ENCODE measurements around the gene MACIR. TPM values are rescaled to one million over a fixed set of nuclear protein-coding genes. Genes with fewer than 3 reads are reported as not detected.

Gene MACIR
- total RNA-seq, 1 donor from 2014 or later: 11.9 TPM

DNA sequence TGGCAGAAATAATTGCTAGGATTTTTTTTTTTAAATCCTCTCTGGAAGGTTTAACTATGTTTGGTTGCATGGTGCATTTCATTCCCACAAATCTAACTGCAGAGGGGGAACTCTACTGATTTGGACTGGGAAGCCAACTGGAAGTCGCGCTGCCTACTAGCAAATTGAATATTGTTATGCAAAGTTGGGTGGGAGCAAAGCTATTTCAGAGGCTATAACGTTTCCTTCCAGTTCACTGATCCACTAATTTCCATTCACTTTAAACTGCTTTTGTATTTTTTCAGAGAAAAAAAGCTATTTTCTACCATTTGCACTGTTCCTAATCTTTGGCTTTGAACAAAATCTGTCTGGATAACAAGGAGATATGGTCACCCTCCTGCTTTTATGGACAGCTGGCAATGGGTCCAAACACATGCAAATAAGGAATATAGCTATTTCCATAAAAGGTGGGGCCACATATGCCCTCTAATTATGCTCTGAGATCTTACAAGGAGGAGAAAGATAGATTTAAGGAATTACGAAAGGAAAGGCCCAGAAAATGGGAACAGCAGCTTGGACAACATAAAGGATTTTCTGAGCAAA lies 40.1 kb downstream of the MACIR start:
- DNase-seq (ENCODE audit: low spot score): no peak
- H3K9me3 Mint-ChIP-seq: no peaks in the 10 kb centered on the region
- intact Hi-C loops (cut with micrococcal nuclease): no loop called here
- H3K36me3 Mint-ChIP-seq (ENCODE audit: low read depth): no peaks in the 10 kb centered on the region
- peaks cover 18% of the 10 kb centered on the region for H3K27me3 Mint-ChIP-seq (ENCODE audit: insufficient read depth)
- no peak overlapping the region for H3K27ac Mint-ChIP-seq
- H3K4me3 Mint-ChIP-seq: no peak overlapping the region
- H3K4me1 Mint-ChIP-seq (ENCODE audit: low read depth): no peaks in the 10 kb centered on the region

DNA sequence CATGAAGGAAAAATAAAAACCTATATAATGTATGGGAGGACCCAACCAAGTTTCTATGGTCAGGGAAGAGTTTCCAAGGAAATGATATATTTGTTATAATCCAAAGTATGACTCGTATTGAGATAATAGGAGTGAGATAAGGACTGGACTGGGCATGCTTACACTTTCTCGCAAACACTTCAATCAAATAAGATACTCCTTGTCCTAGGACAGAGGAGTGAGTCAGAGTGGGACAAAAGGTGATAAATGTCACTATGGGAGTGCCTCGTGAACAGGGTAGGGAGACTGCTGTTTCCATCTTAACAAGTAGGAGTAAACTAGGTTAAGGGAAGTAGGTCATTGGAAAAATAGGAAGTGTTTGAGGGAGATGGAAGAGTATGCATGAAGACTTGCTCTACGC lies 47.2 kb downstream of the MACIR start:
- H3K27ac Mint-ChIP-seq: no peak overlapping the region
- intact Hi-C loops (cut with micrococcal nuclease): no loop called here
- peaks cover 6% of the 10 kb centered on the region for H3K27me3 Mint-ChIP-seq (ENCODE audit: insufficient read depth)
- no peak overlapping the region for H3K4me3 Mint-ChIP-seq
- no peak for DNase-seq (ENCODE audit: low spot score)
- no peaks in the 10 kb centered on the region for H3K9me3 Mint-ChIP-seq
- H3K36me3 Mint-ChIP-seq (ENCODE audit: low read depth): no peaks in the 10 kb centered on the region
- H3K4me1 Mint-ChIP-seq (ENCODE audit: low read depth): no peaks in the 10 kb centered on the region

GRCh38 chr5:103307470-103307869 lies 48.9 kb downstream of the MACIR start:
- intact Hi-C loops (cut with micrococcal nuclease): no loop called here
- Mint-ChIP-seq H3K9me3 (no peaks in the 10 kb centered on the region), H3K27me3 (ENCODE audit: insufficient read depth) (peaks cover 11% of the 10 kb centered on the region), H3K36me3 (ENCODE audit: low read depth) (no peaks in the 10 kb centered on the region), H3K27ac (no peak overlapping the region), H3K4me3 (no peak overlapping the region), H3K4me1 (ENCODE audit: low read depth) (no peaks in the 10 kb centered on the region)
- DNase-seq (ENCODE audit: low spot score): no peak

- H3K9me3 Mint-ChIP-seq: no peaks in the 10 kb centered on the region
These were observed 50.2 kb downstream of the MACIR start for GRCh38 chr5:103308774-103309173.

DNA sequence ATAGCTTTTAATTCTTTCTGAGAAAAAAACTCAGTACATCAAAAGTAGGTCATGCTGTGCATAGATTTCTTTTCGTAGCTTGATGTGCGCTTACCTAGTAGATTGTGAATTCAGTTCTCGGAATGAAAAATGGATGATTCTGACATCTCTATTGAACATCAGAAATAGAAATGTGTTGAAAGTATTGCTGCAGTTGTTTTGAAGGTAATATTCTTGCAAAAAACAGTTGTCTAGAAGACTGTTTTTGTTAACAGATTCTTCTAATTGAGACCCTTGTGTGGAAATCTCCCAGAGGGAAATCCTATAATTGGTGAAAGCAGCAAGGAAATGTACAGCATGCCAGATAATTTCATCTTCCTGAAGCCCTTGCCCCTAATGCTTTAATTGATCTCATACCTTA lies 54.5 kb downstream of the MACIR start:
- H3K4me1 Mint-ChIP-seq (ENCODE audit: low read depth): no peaks in the 10 kb centered on the region
- intact Hi-C loops (cut with micrococcal nuclease): no loop called here
- no peak overlapping the region for H3K4me3 Mint-ChIP-seq
- H3K27me3 Mint-ChIP-seq (ENCODE audit: insufficient read depth): peaks cover 14% of the 10 kb centered on the region
- H3K36me3 Mint-ChIP-seq (ENCODE audit: low read depth): no peaks in the 10 kb centered on the region
- H3K27ac Mint-ChIP-seq: no peak overlapping the region
- DNase-seq (ENCODE audit: low spot score): no peak
- H3K9me3 Mint-ChIP-seq: no peaks in the 10 kb centered on the region

More at GRCh38 chr5:103308774-103309173, 50.2 kb downstream of the MACIR start:
- peaks cover 7% of the 10 kb centered on the region for H3K27me3 Mint-ChIP-seq (ENCODE audit: insufficient read depth)
- H3K4me1 Mint-ChIP-seq (ENCODE audit: low read depth): no peaks in the 10 kb centered on the region
- H3K27ac Mint-ChIP-seq: no peak overlapping the region
- DNase-seq (ENCODE audit: low spot score): no peak
- H3K36me3 Mint-ChIP-seq (ENCODE audit: low read depth): no peaks in the 10 kb centered on the region
- H3K4me3 Mint-ChIP-seq: no peak overlapping the region
- intact Hi-C loops (cut with micrococcal nuclease): no loop called here

DNA sequence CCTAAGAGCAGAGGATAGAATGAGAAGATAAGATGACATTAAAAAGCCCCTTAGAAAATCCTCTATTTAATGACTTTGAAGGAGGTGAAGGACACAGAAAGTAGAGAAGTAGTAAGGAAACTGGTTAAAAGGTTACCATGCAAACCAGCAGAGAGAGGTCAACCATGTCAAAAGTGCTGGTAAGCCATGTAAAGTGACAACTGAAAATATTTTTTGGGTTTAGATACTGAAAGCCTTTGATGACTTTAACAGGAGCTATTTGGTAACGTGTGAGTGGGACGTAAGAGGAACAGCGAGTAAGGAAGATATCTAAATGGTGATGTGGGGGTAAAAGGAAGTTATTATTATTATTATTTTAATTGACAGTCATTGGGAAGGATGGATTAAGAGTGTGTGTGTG lies 56.9 kb downstream of the MACIR start:
- intact Hi-C loops (cut with micrococcal nuclease): no loop called here

DNA sequence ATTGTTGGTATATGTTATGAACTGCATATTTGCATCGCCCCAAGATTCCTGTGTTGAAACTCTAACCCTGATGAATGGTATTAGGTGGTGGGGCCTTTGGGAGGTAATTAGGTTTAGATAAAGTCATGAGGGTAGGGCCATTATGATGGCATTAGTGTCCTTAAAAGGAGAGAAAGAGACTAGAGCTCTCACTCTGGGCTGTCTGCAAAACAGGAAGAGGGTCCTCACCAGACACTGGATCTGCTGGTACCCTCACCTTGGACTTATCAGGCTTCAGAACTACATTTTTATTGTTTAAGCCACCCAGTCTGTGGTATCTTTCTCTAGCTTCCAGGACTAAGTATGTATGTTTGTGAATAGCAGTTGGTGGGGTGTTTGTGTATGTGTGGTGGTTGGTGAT lies 68.9 kb downstream of the MACIR start:
- H3K36me3 Mint-ChIP-seq (ENCODE audit: low read depth): no peaks in the 10 kb centered on the region
- no peak for DNase-seq (ENCODE audit: low spot score)
- intact Hi-C loops (cut with micrococcal nuclease): no loop called here
- no peaks in the 10 kb centered on the region for H3K4me1 Mint-ChIP-seq (ENCODE audit: low read depth)
- no peak overlapping the region for H3K27ac Mint-ChIP-seq
- H3K4me3 Mint-ChIP-seq: no peak overlapping the region
- H3K9me3 Mint-ChIP-seq: no peaks in the 10 kb centered on the region
- peaks cover 21% of the 10 kb centered on the region for H3K27me3 Mint-ChIP-seq (ENCODE audit: insufficient read depth)

More for the DNA sequence above, 56.9 kb downstream of the MACIR start:
- no peak for DNase-seq (ENCODE audit: low spot score)
- Mint-ChIP-seq H3K4me1 (ENCODE audit: low read depth) (no peaks in the 10 kb centered on the region), H3K9me3 (no peaks in the 10 kb centered on the region), H3K27ac (no peak overlapping the region), H3K27me3 (ENCODE audit: insufficient read depth) (peaks cover 14% of the 10 kb centered on the region), H3K4me3 (no peak overlapping the region), H3K36me3 (ENCODE audit: low read depth) (no peaks in the 10 kb centered on the region)

DNA sequence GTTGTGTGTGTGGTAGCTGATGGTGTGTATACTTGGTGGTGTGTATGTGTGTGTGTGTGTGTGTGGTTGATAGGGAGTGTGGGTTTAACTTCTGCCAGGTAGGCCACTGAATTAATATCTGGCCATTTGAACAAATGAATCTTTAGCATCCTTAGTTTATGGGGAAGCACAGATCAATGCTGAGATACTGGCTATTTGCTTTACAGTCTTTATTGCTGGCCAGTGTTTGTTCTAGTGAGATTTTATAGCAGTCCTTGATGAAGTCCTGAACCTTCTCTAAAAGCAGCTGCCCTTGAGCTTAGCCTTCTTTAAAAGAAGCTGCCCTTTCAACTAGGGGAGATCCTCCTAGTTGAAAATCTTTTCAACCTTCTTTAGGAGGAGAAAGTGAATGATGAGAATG lies 69.3 kb downstream of the MACIR start:
- Mint-ChIP-seq H3K4me3 (no peak overlapping the region), H3K27ac (no peak overlapping the region), H3K4me1 (ENCODE audit: low read depth) (no peaks in the 10 kb centered on the region), H3K27me3 (ENCODE audit: insufficient read depth) (peaks cover 21% of the 10 kb centered on the region), H3K36me3 (ENCODE audit: low read depth) (no peaks in the 10 kb centered on the region), H3K9me3 (no peaks in the 10 kb centered on the region)
- intact Hi-C loops (cut with micrococcal nuclease): no loop called here
- DNase-seq (ENCODE audit: low spot score): no peak

Other genes with a start within 250 kb of the MACIR start
- gene GIN1, start 138.6 kb upstream of the MACIR start, total RNA-seq: 8.6 and 9.3 TPM in 2 replicates
- 47.6 and 52.7 TPM in 2 replicates for gene PPIP5K2, start 138.5 kb upstream of the MACIR start, total RNA-seq